ENCODE data around the gene UNC79.

The UNC79 gene

DNA sequence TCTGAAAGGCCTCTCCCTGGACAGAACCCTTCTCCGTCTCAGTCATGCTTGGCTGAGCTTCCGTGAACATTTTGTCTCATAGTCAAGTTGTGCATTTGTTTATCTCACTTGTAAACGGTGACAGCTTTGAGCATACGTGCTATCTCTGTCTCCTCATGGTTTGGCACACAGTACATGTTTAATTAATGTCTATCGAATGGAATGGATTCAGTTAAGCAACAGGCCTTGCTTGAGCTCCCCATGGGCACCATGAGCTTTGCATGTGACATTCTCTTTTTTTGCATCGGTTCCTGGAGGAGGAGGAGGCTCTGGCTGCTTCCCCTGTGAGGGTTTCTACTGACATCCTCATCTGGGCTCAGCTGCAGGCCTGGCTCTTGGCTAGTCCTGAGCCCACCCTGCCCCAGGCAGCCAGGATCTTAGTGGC is 277.6 kb downstream of the UNC79 start:
- DNase-seq (ENCODE audit: low read depth in 2 of 2), result no peak

DNA sequence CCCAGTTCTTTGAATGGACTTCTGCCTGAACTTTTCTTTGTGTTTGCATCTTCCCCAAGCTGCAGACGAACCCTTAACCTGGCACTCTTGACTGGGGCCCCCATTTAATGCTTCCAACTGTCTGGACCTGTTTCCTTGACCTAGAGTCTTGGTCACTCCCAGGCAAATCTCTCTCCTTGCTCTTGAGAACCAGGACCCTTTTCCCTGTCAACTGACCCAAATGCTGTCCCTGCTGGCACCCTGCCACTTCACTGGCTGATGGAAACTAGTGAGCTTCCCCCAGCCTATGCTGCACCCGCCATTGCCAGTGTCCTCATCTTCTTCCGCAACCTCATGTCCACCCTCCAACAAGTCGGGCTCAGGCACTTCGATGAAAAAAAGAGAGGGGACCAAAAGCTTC is 278.1 kb downstream of the UNC79 start:
- no peak for DNase-seq (ENCODE audit: low read depth in 2 of 2)

DNA sequence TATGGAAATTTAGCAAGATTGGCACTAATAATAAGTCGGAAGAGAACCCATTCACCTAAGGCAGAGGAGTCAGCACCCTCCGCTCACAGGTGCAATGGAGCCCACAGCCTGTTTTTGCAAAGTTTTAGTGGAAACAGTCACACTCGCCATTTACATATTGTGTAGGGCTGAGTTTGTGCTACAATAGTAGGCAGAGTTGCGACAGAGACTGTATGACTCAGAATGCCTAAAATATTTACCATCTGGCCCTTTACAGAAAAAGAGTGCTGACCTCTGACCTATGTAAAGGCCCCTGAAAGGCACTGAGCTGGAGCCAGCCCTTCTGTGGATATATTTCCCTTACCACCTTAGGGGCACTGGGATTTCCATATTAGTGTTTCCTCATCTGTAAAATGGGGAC is 278.5 kb downstream of the UNC79 start:
- DNase-seq (ENCODE audit: low read depth in 2 of 2), result no peak

DNA sequence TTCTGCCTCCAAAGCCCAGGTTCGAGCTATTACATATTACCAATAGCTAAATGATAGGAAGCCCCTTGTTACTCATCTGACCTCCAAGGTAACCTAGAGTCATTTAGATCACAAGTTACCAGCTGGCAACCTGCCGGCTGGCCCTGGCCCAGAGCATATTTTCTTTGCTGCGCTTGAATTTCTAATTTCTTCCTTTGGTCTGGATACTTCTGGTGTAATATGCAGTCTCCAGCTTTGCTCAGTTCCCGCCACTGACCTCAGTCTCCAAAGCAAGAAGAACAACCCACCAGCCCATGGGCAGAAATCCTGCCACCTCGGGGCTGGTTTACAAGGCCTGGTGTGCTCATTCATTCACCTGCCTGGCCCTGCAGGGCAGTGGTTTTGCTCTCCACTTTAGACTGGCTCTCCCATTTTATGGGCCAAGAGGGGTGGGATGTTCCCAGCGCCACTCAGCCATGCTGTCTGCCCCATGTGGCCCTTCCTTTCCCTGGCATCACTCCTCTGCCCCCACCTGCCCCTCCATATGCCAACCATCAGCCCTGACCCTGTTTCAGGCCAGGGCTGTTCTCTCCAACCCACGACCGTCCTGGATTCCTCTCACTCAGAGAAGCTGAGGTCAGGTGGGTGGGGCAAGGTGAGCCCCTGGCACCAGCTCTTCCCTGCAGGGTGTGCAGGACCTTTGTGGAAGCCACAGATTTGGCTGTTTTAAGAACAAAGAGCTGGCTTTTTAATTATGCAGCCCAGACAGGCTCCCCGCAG is 281.5 kb downstream of the UNC79 start:
- DNase-seq (ENCODE audit: low read depth in 2 of 2), result no peak

DNA sequence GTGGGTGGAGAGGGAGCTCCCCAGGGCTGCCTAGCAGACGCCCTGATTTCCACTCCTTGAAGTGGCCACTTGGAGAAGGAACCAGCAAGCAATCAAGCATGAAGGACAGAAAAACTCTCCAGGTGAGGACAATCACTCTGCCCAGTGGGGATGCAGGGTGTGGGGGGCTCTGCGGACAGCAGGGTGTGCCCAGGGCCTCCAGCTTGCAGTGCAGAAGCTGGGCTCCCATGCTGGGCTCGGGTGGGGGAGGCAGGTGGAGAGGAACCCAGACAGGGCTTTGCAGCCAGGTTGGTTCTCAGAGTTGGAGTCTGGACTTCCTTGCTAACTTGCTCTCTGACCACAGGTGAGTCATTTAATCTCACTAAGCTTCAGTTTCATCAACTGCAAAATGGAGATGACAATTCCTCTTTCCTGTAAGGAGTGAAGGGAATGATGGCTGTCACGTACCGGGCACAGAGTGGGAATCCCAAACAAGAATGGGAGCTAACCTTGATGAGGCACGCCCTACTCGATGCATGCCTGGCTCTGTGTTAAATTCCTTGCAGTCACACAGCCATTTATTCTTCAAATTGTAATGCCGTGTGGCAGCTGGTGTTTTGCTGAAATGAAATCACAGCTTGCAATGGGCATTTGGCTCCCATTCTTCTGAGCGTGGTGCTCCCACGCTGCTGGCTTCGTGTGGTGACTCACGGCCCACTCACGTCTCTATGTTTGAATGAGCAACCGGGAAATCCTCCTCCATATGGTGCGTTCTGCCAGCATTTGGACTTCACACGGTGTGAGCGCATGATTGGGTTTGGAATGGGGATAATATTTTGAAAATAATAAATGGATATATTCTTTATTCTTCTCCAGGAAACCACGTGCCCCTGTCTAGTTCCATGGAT is 282.3 kb downstream of the UNC79 start:
- DNase-seq (ENCODE audit: low read depth in 2 of 2), result no peak

DNA sequence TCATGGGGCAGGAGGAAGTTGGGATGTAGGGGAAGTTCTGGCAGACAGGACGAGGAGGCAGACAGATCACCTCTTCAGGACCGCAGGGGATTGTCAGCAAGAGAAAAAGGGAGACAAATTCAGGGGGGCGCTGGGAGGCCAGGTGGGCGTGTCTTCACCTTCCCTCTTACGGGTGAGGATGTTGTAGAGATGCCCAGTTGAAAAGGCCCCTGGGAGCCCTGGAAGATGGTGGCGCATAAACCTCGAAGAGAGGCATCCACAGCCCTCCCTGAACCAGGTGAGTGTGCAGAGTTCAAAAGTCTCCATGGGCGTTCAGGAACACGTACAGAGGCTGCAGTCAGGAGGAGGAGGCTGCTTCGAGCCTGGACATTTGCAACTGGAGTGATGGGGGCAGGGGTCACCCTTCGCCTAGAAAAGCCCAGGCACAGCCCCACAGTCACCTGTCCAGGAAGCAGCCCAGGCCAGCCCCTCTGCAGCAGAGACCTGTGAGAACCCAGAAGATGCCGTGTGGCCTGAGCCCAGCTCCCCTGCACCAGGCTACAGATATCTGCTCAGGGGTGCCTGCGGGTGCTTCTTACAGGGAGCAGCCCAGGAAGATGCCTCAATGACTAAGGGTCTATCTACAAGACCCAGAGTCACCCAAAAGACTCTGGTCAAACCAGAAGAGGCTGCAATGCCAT is 283.1 kb downstream of the UNC79 start:
- no peak for DNase-seq (ENCODE audit: low read depth in 2 of 2)

DNA sequence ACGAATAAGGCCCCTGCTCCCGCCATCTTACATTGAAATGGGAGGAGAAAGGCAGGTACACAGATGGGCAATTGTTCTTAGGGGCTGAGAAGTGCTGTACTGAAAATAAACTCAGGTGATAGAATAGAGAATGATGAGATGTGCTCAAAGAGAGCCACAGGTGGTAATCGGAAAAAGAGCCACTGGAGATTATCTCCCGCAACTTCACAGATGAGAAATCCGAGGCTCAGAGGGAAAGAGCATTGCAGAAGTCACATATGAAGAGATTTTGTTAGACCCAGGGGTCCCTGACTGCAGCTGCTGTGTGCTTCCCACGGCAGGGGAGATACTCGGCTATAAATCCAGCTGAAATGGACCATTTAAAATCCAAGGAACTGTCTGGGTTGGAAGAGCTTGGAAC is 283.9 kb downstream of the UNC79 start:
- DNase-seq (ENCODE audit: low read depth in 2 of 2), result no peak

DNA sequence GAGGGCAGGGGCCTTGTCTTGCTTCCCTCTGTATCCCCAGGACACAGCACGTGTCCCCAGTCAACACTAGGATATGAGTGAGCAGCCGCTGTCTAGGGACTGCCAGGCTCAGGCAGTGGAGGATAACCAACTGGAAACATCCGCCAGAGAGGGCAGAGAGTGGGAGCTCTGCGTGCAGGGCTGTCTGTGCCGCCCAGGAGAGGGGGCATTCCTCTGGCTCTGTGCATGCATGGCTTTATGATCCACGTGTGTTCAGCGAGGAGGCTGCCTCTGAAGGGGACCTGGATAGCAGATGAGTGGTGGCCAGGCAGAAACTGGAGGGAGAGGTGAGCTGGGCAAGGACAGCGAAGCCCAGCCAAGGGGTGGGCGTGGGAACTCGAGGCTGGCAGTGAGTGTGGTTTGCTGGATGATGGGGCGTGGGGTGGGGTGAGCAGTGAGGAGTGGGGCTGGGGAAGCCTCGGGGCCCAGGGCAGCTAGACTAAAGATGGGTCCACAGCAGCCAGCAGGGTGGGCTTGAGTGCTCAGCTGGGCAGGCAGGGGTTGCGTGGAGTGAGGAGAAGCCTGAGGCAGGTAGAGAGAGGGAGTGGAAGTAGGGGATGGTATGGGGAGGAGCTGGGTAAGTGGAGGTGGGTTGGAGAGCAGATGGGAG is 284.7 kb downstream of the UNC79 start:
- no peak for DNase-seq (ENCODE audit: low read depth in 2 of 2)

DNA sequence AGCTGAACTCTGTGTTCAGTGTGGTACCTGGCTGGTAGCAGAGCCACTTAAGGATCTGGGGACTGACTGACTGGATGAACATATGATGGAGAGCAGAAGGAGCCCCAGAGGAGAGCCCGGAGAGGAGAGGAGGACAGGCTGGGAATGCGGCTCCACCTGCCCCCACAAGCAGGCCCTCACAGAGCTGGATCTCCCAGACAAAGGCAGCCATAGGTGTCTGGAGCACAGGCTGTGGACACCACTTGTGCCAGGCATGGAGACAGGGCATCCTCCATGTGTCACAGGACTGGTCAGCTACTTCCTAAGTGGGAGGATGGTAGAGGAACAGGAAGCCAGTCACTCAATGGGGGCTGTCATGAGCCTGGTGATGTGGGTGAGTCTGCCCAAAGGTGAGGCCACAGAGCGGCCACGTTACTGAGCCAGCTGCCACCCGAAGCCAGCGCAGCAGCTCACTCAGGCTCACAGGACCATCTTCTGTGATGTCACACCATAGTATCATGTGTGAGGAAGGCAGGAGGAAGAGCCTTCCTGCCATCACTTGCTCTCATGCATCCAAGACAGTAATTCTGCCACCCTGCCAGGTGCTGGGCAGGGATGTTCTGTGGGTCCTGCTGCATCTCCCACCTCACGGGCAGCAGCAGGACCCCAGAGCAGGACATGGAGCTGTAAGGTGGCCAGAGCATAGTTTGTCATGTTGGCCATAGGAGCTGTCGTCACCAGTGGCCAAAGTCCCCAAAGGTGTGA is 285.4 kb downstream of the UNC79 start:
- DNase-seq (ENCODE audit: low read depth in 2 of 2), result no peak

DNA sequence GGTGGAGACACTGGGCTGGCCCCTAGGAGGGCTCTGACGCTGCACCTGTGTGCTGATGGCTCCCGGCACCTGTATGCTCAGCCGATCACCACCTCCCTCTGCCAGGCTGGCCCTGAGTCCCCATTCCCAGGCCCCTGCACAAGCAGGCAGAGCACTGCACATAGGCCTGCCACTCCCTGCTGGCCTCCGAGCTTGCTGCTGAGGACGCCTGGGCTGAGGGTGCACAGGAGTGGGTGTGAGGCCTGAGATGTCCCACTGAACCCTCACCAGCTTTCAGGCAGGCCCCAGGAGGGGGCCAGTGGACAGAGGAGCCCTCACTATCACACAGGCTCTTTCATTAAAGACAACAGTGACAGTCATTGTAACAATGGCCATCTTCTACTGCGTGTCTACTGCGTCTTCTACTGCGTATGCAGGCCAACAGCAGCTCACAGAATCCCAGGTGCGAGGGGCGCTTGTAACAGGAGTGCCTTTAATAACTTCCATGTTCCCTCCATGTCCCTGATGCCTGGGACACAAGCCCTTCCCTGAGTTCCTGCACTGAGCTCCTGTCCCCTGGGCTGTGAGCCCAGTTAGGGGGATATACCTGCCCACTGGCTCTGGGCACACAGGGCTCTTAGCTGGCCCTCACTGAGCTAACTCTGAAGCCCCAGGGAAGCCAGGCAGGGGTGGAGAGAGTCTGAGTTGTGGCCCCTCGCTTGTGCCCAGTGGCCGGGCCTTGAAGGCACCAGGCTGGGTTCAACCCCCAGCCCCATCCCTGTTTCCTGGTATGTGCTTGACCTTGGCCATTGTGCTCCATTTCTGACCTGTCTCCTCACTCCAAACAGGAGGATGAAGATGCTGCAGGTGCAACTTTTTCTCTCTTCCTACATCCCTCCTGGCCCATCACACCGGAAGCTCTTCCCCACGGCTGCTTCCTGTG is 286.3 kb downstream of the UNC79 start:
- DNase-seq (ENCODE audit: low read depth in 2 of 2), result no peak

DNA sequence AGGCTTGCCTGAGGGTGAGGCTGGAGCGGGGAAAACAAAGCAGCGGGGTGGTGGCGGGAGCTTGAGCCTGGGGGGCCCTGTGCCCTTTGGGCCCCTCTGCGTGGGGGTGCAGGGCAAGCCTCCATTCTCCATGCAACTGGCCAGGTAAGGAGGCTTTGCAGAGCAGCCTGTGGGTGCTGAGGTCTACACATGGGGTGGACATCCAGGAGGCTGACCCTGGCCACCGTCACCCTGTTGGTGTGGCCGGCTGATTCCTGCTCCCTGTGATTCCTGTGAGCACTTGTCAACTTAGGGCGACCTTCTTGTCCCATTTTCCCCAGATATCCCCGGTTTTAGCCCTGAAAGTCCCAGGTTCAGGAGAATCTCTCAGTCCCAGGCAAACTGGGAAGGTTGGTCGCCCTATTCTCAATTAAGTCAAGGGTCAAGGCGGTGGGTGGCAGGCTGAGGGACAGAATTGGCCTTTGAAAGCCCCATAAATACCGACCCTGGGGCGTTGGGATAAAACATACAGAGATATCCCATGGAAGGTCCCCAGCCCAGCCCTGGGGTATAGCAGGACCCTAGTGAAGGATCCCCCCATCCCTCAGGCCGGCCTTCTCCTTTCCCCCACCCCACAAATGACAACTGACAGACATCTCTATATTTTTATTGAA is 287.1 kb downstream of the UNC79 start:
- DNase-seq (ENCODE audit: low read depth in 2 of 2), result no peak

DNA sequence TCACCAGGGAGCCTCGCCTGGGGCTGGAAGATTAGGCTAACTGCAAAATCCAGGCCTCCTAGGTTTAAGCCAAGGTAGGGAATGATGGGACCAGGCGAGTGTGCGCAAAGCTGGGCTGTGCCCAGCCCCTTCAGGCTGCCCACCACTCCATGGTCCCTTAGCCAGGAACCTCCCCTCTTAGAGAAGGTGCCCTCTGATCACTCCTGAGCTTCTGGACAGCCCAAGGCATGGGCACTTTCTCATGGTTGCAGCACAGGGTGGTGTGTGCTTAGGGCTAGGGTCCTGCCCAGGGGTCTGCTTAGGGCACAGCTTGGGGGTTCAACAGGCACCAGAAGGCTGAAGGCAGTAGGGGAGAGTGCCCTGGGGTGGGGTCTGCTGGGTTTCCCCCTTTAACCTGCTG is 288.5 kb downstream of the UNC79 start:
- no peak for DNase-seq (ENCODE audit: low read depth in 2 of 2)

DNA sequence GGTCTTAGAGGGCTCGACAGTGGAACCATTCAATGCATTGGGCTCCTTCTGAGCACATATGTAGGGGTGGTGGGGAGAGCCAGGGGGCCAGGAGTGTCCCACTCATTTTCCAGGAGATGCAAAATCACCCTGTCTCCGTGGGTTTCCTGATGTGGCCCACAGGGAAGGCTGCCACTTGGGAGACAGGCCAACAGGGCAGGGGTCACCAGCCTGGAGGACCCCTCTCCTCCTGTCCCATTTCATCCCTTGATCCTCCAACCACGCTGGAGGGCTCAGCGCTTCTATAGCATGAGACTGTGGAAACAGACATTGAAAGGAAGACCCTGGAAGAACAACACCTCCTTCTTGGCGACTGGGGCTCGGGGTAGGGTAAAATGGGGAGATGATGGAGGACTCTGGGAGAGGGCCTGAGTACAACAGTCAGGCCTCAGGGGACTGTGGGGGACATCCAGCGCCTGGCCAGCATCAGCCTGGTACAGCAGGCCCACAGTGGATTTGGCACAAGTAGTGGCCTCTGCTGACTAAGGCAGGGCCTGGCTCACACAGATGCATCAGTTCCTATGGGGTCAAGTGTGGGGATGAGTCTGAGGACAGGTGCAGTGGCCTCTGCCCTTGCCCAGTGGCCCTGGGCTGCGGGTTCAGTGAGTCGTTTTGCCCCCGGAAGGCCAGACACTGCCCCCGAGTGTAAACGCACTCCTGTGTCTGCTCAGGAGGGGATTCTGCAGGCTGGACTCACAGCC is 289.5 kb downstream of the UNC79 start:
- no peak for DNase-seq (ENCODE audit: low read depth in 2 of 2)

DNA sequence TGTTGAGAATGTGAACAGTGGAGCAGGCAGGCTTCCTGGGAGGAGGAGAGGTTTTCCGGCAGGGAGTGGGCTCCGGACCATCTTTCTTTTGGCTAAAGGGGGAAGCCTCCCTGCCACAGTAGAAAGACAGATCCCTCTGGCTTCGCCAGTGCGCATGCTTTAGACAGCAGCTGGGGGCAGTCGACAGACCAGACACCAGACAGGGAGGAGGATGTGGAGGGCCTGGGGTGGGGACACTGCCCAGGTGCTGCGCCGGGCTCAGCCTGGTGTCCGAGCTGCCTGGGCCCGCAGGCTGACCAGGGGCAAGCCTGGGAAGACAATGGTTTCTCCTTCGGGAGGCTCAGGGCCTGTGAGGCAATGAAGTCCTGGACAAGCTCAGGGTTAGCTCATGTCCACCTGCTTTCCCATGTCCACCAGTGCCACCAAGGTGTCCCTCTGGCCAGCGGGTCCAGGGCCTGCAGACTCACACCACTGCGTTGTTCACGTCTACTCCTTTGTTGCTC is 290.3 kb downstream of the UNC79 start:
- DNase-seq (ENCODE audit: low read depth in 2 of 2), result no peak

DNA sequence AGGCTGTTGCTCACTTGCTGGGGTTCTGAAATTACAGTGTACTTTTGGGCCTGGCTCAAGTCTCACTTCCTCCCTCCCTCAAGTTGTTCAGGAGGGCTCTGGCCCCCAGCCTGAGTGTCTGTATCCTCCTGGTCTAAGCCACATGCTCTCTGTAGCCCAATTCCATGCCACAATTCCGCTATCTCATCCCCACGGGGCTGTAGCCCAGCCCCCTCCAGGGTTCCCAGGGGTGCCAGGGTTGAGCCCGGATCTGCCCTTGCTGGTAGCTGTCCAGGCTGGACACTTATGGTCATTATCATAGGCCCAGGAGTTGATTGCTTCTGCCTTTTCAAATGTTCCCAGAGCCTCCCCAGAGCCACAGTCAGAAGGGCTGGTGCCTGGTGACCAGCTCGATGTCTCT is 292.3 kb downstream of the UNC79 start:
- no peak for DNase-seq (ENCODE audit: low read depth in 2 of 2)

DNA sequence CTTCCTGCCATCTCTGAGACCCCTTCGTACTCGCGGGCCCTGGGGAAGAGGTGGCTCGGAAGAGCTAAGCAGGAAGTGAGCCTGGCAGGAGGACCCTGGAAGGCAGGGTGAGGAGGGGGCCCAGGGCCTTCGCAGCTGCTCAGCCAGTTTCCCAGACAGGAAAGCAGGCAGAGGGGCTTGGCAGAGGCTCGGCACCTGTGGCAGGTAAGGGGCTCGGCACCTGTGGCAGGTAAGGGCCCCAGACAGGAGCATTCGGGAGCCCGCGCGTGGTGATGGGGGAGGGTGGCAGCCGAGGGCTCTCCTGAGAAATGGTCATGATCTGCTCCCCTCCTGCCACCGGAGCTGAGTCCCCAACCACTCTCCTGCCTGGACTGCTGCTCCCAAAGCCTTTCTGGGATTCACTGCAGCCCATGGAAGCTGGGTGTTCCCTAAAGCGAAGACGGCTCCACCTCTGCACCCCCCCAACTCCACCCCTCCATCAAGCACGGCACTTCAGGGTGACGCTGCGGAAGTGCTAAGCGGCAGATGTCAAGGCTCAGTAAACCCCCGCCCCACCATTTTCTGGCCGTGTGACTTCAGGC is 294.4 kb downstream of the UNC79 start:
- DNase-seq (ENCODE audit: low read depth in 2 of 2), result no peak

DNA sequence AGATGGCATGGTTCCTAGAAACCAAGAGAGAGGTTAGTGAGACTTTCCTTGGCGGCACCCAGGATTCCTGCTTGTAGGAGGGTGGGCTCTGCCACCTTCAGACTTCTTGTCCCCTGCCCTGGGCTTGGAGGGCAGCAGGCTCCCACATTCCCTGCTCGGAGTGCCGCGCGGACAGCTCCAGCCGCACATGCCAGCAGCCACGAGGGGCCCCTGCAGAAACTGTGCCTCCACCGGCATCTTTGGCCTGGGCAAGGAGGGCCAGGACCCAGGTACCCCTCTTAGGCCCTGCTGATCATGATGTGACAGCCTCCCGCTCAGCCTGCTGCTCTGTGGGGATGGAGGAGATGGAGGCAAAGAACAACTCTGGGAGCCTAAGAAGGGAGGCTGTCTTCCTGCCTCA is 295.3 kb downstream of the UNC79 start:
- no peak for DNase-seq (ENCODE audit: low read depth in 2 of 2)

DNA sequence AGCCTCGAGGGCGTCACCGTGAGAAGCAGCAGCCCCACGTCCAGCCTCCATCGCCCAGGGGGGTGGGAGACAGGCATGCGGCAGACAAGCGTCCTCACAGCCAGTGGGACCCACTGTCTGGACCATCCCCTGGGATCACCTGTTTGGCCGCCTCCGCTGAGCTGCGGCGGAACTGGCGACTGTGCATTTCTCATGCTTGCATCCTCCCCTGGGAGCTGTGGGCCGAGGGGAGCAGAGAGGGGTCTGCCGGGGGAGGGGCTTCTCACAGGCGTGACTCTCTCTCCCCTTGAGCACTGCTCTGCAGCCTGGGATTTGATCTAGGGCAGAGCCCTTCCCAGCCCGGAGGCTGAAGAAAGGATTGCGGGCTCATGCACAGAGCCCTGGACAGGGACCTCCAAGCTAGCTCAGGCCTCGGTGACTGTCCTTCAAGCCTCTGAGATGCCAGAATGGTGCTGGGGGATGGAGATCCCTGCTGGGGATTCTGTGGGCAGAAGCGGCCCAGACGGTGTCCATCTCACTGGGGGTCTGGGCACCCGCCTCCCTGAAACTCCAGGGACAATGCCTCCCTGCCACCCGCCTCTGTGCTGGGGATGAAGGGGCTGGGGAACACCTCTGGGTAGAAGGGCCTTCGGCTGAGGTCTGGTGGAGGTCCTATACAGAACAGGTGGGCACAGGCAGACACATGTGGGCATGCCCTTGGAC is 296.5 kb downstream of the UNC79 start:
- DNase-seq (ENCODE audit: low read depth in 2 of 2), result no peak

All from stimulated activated CD8-positive, alpha-beta memory T cell treated with anti-CD3 and anti-CD28 coated beads, Interleukin-7, amount 100 ng/mL, for 1 hour (primary cell).